ENCODE measurements around the gene ZFYVE28. TPM values are rescaled to one million over a fixed set of nuclear protein-coding genes. Genes with fewer than 3 reads are reported as not detected.

Gene ZFYVE28
- total and polyA plus RNA-seq, 2 donors (not counting 1 experiment from before 2014, with no cell fraction given): 5.8 to 12.1 TPM

DNA sequence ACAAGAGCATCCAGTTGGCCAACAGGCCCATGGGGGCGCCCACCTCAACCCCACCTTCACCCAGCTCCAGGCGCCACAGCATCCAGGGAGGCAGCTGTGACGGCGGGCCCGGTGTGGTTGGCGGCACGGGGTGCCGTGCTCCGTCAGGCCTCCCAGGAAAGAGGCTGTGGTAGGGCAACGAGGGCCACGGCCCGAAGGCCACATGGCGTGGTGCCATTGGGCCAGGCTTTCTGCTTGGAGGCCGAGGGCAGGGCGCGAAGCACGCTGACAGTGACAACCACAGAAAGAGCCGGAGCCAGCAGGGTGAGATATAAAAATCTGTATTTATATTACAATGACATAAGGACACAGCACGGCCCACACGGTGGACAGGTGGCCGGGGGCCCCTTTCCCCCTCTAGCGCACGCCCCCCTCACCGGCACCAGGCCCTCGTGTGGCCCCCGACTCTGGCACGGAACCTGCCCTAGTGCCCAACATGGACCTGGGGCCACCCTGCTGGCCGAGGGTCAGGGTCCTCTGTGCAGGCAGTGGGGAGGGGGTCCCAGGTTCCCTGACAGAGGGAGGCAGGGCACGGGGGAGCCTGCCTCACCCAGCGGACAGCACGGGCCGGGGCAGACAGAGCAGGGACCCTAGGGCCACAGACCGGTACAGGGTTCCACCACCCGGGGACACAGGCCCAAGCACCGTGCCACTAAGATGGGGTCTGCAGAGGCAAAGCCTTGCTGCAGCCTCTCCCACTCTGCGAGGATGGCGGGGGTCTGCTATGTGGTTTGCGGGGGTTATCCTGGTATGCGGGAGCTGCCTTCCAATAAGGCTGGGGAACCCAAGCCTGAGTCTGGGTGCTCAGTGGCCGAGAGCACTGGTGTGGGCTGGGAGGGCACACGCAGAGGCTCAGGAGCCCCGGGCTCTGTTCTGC lies 171.1 kb downstream of the ZFYVE28 start:
- TF ChIP-seq EZH2 (IDR thresholded peaks at IDR 0.05; ENCODE audit: borderline replicate concordance, insufficient read depth, low read depth, low read length, poor library complexity, severe bottlenecking) (no peak), CTCF (IDR thresholded peaks at IDR 0.05) (no peak)
- Histone ChIP-seq H4K20me1 (ENCODE audit: control insufficient read depth, insufficient read depth, low read length, poor library complexity, severe bottlenecking) (peaks cover 24% of the 10 kb centered on the region), H3K9ac (ENCODE audit: low read length) (no peak overlapping the region), H3K4me3 (ENCODE audit: control extremely low read depth in 1 of 5, extremely low read depth in 1 of 5, insufficient read depth in 1 of 5, low read depth in 2 of 5, low read length in 4 of 5) (no peak overlapping the region), H3K79me2 (ENCODE audit: control insufficient read depth, insufficient read depth, low read length) (no peaks in the 10 kb centered on the region), H3K4me2 (replicated peaks; ENCODE audit: low read depth, low read length, poor library complexity, severe bottlenecking) (no peak overlapping the region), H3K27me3 (replicated peaks in 1 of 4; ENCODE audit: control extremely low read depth in 1 of 4, control insufficient read depth in 3 of 4, insufficient read depth in 4 of 4, low read length in 3 of 4) (no peaks in the 10 kb centered on the region), H2AFZ (ENCODE audit: insufficient read depth, low read depth, low read length, poor library complexity, severe bottlenecking) (no peak overlapping the region), H3K4me1 (ENCODE audit: control insufficient read depth in 2 of 2, insufficient read depth in 2 of 2, low read length in 2 of 2) (peaks cover 8 to 9% of the 10 kb centered on the region in 2 donors), H3K36me3 (replicated peaks in 1 of 2; ENCODE audit: control extremely low read depth in 1 of 2, control insufficient read depth in 1 of 2, extremely low read depth in 1 of 2, insufficient read depth in 2 of 2, low read length in 1 of 2) (peaks cover 0 to 36% of the 10 kb centered on the region in 2 experiments), H3K27ac (ENCODE audit: low read length in 2 of 2) (no peak overlapping the region), H3K9me3 (ENCODE audit: control extremely low read depth in 1 of 3, control insufficient read depth in 2 of 3, insufficient read depth in 1 of 3, low read length in 2 of 3) (no peaks in the 10 kb centered on the region)
- Mint-ChIP-seq H3K27ac (no peak overlapping the region), H3K27me3 (no peaks in the 10 kb centered on the region), H3K9me3 (ENCODE audit: insufficient read depth) (no peaks in the 10 kb centered on the region), H3K4me1 (peaks cover 15% of the 10 kb centered on the region), H3K4me3 (no peak overlapping the region)
- intact Hi-C loops (cut with micrococcal nuclease): loop anchor here (10.0 kb wide), 1 partner anchor 243 kb away; the partner anchor contains the start of gene NELFA
- DNase-seq: peak; percentile 17
- no peak for ATAC-seq (ENCODE audit: low read depth)
- ChIA-PET CTCF (interaction anchor here (0.5 kb wide), 1 partner anchor 305 kb away, joined by 4 read pairs; no protein-coding TSS in a partner anchor), POLR2A (no interaction called here)
- WGBS (ENCODE audit: insufficient coverage): 94% methylated on average over 35 of the region's 42 CpGs

All from B cell (primary cell).